Superior temporal gyrus (tissue), 1 donor: ENCODE measurements around the gene MAP4K4.

Source experiments
- DNase-seq: peaks from one replicate; pipeline ENCODE4 v3.0.0-alpha.2; 2016; ENCODE audit errors: extremely low spot score

MAP4K4 gene

DNA sequence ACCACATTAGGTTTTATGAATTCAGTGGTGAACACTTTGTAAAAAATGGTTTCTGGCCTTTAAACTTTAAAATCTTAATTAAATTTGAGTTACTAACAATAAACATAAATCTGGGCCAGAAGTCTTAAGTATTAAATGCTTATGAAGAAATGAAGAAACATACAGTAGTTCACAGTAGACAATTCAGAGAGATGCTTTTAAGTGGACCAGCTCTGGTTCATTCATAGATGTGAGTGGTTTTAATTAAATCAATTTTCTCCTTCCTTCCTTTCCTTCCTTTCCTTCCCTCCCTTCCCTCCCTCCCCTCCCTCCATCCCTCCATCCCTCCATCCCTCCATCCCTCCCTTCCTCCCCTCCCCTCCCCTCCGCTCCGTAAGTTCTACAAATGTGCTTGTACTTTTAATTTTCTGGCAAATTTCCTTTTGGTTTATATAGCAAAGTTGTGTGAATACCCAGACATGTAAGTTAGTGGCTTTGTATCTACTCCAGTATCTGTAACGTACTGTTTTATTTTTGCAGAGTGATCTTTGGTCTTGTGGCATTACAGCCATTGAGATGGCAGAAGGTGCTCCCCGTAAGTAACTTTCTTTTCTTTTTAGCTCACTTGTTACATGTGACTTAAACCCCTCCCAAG, 136.5 kb downstream of the MAP4K4 start:
- DNase-seq = no peak

DNA sequence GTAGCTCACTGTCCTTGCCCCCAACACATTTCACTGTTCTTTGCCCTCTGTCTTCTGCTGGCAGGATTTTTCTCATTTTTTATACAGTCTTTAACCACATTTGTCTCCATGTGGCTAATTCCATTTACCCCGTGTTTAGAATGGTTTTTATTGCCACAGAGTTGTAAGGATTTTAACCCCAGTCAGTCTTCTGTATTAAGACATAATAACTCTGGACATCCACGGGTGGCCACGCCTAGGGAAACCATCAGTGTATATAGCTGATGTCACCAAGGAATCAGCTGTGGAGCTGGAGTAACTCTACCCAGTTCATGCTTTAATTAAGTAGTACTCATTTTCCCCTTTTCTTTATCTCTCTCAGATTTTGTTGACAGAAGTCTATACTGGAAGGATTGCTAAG, 139.8 kb downstream of the MAP4K4 start:
- DNase-seq = no peak

DNA sequence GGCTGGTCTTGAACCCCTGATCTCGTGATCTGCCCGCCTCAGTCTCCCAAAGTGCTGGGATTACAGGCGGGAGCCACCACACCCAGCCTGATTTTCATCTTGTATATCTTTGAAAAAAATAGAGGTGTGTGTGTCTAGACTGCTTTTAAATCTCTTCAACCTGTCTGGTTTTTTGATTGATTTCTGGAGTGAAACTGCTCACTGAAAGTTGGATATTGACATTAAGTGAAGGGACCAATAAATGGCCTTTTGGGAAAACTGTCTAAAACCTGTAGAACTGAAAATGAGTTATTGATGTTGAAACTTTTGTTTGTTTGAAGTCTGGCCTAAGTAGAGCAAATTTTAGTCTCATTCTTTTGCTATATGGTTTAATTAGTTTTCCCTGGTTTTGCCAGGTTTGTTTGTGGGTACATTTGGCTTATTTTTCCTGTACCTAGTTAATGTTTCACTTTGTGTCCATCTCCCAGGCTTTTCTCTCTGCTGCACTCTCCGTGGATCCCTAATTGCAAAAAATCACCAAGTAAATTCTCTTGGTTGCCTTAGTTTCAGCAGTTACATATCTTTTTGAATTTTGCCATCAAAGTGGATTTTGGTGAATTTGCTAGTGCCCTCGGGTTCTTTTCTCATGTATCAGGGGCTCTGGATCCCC, 144.3 kb downstream of the MAP4K4 start:
- no peak for DNase-seq

DNA sequence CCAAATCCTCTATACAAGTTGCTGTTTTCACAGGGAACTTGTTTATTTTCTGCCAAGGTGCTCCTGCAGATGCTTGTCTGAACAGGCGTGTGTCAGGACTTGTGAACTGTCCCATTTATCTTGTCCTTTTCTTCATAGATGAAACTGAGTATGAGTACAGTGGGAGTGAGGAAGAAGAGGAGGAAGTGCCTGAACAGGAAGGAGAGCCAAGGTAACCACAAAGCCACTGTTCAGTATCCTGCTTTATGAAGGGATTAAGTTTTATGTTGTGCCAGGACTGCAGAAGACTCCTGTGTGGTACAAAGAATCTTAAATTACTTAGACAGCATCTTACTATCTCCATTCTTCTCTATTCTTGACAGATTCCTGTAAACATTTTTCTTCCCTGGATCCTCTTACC, 145.0 kb downstream of the MAP4K4 start:
- no peak for DNase-seq

DNA sequence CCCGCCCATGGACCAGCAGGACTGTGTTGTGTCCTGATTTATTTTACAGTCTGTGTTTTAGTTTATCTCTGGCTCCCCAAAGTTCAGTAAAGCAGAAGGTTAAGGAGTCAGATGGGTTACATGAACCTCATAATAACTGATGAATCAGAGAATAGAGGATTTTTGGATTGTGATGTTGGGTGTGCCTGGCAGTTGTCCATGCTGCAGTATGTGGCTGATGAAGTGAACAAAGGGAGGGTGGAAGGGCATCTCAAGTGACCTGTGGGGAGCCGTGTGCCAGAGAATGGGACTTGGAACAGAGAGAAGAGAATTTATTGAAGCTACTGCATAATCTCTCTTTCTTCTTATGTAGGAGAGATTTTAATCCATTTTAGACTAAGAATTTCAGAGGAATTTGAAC, 145.5 kb downstream of the MAP4K4 start:
- DNase-seq = no peak

DNA sequence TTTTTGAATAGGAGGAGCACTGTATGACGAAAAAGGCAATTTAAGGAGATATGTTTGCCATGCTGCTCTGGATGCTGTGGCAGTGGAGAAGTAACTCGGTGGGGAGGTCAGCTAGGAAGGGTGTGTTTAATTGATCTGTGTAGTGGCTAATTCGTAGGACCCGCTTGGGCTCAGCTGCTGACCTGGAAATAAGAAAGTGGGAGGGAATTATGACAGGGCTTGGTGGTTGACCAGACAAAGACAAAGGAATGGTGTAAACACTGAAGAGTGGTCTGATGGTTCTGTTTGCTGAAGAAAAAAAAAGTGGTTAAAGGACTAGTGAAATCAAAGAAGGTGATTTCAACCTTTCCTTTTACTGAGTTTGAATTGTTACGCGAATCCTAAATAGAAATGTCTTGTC, 146.0 kb downstream of the MAP4K4 start:
- no peak for DNase-seq

DNA sequence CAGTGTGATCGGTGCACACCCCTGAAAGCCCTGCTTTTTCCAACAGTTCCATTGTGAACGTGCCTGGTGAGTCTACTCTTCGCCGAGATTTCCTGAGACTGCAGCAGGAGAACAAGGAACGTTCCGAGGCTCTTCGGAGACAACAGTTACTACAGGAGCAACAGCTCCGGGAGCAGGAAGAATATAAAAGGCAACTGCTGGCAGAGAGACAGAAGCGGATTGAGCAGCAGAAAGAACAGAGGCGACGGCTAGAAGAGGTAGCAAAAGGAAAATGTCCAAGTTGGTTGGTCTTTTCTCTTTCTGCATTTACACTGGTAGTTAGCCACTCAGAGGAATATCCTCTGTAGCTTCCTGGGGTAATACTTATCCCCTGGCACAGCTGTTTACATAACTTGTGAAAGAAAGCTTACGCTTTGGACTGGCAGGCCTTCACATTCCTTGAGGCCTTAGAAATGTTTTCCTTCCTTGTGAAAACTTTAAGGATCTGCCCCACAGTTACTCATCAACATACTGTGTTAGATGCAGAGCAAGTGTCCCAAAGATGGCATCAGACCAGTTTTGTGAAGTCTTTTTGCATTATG, 146.6 kb downstream of the MAP4K4 start:
- peak; percentile 70 for DNase-seq

DNA sequence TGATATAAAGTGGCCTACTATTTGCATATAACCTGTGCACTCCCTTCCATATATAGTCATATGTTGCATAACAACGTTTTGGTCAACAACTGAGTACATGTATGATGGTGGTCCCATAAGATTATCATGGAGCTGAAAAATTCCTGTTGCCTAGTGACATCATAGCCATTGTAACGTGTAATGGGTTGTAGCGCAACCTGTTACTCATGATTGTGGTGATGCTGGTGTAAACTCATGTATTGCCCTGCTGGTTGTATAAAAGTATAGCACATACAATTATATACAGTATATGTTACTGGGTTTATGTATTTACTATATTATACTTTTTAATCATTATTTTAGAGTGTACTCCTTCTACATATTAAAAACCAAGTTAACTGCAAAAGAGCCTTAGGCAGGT, 149.5 kb downstream of the MAP4K4 start:
- DNase-seq = no peak

DNA sequence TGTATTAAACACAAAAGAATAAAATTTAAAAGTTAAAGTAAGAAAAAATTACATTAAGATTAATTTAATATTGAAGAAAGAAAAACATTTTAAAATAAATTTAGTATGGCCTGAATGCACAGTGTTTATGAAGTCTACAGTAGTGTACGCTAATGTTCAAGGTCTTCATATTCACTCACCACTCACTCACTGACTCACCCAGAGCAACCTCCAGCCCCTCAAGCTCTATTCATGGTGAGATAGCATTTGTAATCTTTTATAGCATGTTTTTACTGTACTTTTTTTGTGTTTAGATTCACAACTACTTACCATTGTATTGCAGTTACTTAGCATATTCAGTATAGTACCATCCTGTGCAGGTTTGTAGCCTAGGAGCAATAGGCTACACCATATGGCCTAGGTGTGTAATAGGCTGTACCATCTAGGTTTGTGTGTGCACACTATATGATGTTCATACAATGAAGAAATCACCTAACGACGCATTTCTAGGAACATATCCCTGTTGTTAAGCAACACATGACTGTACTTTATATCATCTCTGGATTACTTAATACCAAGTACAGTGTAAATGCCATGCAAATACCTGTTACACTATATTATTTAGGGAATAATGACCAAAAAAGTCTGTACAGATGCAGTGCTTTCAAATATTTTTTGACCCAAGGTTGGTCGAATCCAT, 150.3 kb downstream of the MAP4K4 start:
- DNase-seq = no peak

DNA sequence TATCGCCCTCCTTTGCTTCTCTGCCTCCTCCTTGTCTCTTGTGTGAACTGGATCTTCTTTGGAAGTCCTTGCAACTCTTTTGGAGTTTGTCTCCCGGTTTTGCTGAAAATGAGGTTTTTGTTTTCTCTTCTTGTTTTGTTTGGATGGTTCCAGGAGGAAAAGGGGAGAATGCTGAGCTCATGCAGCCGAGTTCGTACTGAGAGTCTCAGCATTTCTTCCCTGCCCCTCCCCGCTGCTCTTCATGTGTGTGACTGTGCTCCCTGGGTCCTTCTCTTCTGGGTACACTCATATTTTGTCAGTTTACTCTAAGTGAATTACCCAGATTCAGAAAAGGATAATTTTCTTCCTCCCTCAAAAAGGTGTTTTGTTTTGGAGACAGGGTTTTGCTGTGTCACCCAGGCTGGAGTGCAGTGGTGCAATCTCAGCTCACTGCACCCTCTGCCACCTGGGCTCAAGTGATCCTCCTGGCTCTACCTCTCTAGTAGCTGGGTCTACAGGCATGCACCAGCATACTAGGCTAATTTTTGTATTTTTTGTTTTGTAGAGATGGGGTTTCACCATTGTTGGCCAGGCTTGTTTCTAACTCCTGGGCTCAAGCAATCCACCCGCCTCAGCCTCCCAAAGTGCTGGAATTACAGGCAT, 151.4 kb downstream of the MAP4K4 start:
- DNase-seq = no peak

DNA sequence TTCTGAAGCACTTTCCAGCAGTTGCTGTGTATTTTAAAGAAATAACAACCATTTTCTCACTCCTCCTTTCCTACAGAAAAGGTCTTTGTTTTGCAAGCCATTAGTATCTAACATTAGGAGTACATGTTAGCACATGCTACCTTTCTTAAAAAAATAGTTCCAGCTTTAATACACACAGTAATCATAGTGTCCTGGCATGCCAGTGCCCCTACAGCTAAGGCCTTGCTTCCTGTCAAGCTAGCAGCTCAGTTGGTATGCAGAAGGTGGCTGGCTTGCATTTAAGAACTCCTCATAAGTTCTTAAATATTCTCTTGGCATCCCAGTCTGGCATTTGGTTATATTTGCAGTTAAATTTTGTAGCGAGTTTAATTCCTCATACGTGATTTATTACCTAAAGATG, 152.9 kb downstream of the MAP4K4 start:
- DNase-seq = no peak

DNA sequence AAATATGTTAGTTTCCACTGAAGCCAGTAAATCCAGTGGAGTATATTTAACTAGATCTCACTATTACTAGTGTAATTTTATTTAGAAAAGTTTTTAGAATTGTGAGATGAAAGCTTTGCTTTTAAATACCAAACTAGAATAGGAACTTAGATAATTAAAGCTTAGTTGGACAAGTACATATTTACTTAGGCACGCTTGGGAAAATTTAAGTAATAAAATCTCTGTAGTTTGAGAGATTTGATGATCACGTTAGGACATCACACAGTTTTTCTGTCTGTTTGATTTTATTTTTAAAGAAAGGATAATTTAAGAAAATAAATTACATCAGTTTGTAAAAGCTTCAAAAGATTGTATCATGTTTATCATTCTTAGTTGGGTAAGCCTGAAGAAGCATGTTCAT, 153.5 kb downstream of the MAP4K4 start:
- no peak for DNase-seq

DNA sequence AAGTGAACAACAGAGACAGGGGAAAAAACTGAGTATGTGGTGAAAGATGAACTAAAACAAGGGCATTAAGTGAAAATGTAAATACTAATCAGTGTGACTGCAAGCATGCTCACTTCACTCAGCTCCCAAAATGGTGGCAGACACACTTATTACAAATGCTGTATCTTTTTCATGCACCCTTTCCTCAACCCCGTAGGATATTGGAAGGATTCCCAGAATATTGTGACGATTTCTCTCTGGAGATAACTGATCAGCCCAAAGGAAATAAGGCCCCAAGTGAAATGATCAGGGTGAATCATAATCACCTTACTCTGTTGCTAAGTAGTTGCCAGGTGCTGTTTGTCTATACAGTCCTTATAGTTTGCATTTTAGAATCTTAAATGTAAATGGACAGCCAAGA, 155.3 kb downstream of the MAP4K4 start:
- no peak for DNase-seq

DNA sequence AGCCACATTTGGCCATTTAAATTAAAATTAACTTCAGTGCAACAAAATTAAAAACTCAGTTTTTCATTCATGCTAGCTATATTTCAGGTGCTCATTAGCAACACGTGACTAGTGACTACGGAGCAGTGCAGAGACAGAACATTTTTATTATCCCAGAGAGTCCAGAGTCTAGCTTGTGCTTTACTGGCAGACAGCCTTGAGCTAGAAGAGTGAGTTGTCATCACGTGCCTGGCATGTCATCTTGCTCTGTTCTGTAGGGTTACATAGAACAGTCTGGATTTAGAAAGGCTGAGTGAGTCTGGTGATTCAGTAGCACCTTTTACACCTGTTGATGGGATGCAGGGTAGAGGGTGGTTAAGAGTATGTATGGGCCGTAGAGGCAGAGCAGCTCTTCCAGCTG, 157.4 kb downstream of the MAP4K4 start:
- no peak for DNase-seq

DNA sequence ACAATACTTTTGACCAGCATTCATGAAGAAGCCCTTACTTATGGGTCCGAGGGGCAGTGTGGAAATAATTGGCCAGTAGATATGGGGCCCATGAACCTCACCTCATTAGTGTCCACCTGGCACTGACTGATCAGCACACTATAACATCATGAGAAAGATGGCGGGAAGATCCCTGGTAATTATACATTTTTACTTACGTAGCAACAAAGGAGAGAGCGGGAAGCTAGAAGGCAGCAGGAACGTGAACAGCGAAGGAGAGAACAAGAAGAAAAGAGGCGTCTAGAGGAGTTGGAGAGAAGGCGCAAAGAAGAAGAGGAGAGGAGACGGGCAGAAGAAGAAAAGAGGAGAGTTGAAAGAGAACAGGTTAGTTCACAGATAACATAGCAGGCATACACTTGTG, 158.3 kb downstream of the MAP4K4 start:
- no peak for DNase-seq

DNA sequence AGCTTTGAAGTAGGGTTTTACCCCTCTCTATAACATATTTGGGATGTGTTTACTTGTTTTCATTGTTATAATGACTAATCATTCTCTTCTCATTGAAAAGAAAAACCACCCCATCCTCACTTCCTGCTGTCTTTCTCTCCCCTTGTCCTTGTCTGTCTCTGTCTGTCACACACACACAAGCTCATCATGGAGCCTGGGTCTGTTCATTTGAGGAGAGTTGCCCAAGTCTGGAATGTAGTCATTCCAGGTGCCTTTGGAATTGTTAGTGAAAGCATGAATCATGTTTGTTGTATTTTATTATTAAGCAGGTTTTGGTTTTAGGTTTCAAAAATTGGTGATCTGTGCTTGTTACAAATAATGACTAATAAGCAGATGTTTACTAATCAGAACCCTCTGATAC, 160.7 kb downstream of the MAP4K4 start:
- no peak for DNase-seq

DNA sequence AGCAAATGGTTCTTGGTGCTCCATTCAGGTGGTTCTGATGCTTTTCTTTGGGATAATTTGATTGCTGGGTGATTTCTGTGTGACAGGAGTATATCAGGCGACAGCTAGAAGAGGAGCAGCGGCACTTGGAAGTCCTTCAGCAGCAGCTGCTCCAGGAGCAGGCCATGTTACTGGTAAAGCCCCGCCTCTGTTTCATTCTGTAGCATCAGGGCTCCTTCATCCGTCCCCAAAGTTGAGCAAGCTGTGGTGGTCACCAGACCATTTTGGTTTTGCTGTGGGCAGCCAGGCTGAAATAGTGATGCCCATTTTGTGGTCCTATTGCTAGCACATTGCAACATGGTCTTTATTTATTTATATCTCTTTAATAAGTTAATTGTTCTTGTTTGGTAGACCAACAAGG, 161.4 kb downstream of the MAP4K4 start:
- DNase-seq = no peak

DNA sequence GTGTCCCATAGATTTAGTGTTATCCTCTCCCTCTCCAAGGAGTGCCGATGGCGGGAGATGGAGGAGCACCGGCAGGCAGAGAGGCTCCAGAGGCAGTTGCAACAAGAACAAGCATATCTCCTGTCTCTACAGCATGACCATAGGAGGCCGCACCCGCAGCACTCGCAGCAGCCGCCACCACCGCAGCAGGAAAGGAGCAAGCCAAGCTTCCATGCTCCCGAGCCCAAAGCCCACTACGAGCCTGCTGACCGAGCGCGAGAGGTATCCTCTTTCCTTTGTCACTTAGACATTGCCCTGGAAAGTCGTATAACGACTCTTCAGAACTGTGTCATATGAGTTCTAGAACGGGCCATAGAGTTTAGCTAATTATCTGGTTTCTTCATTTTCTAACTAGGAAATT, 162.1 kb downstream of the MAP4K4 start:
- no peak for DNase-seq

DNA sequence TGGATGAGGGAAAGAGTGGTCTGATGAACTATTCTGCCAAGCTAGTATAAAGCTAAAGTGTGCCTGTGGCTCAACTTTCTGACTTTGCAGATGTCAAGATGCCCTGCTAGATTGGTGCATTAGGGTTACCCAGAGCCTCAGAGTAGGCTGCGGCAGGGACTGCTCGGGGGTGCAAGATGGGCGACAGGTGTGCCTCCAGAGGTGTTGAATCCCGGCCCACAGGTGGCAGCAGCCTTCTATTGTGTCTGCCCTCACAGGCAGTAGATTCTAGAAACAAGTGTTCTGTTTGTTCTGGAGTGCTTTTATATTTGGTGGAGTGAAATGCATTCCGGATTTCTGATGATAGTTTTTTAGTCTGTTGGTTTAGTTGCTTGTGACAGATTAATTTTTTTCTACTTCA, 162.7 kb downstream of the MAP4K4 start:
- DNase-seq = no peak

DNA sequence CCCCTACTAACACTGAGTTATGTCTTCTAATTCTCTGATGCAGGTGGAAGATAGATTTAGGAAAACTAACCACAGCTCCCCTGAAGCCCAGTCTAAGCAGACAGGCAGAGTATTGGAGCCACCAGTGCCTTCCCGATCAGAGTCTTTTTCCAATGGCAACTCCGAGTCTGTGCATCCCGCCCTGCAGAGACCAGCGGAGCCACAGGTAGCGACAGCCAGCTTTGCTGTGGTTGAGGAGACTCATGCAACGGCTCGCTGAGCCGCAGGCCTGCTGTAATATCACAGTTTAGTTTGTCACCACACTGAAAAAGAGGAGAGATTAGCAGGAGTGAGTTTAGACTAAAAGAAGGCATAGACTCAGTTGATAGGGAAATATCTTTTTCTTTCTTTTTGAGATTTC, 163.3 kb downstream of the MAP4K4 start:
- DNase-seq = no peak

DNA sequence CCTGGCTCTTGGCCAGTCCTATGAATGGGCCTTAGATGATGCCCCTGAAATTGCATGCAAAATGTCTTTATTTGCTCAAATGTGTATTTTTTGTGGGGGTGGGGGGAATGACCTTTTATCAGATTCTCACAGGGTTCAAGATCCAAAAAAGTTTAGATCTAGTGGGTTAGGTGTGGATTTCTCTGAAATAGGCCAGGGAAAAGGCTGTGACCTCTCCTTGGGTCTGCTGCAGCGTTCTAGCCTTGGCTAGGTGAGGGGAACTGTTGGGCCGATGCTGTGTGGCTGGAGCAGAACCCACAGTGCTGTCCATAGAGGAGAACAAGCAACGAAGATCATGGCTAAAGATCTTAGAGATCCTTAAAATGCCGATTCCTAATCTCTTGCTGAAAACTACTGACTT, 163.9 kb downstream of the MAP4K4 start:
- no peak for DNase-seq

DNA sequence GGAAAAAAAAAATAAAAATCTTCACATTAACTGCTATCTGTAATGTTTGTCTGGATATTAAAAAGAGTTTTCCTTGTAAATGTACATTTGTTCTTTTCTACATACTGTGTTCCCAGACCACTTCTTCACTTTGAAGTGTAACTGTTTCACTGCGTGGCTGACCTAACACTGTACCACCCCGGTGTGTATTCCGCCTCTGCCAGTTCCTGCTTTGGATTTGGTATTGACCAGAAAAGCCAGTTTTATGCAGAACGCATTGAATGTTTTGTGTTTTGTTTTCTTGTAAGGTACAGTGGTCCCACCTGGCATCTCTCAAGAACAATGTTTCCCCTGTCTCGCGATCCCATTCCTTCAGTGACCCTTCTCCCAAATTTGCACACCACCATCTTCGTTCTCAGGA, 166.0 kb downstream of the MAP4K4 start:
- DNase-seq = no peak

DNA sequence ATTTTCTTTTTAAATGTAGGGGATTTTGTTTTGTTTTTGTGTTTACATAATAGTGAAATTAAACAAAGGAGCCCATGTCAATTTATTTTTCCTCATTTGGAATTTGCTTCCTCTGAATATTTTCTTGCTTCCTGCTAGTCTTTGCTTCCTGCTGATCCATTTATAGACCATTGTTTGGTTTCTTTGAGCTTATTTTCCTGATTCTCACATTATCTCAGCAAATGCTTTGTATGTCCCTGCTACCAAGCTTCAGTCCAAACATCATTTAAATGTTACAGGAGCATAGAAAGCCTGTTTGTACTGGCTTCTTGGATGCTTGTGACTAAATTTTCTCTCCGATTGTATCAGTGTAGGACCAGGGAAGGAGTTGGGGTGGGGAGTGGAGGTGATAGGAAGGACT, 166.9 kb downstream of the MAP4K4 start:
- DNase-seq = no peak
